PFSK-1 (cell line): ENCODE measurements around the gene POU6F2.

Source experiments
- FOXP2 ChIP-seq: optimal IDR thresholded peaks from 2 replicates; pipeline ENCODE3; 2011; ENCODE audit warnings: borderline replicate concordance, control low read depth, inconsistent platforms; ENCODE audit not compliant: insufficient read depth; ENCODE audit errors: extremely low read length, extremely low read depth
- POLR2AphosphoS5 ChIP-seq: IDR thresholded peaks from 2 replicates; pipeline ENCODE4 v1.6.1; 2012; ENCODE audit warnings: low read depth, mild to moderate bottlenecking, control low read depth, low read length, moderate library complexity
- SIN3A ChIP-seq: IDR thresholded peaks from 2 replicates; pipeline ENCODE4 v1.6.1; 2012; ENCODE audit warnings: mild to moderate bottlenecking, low read length, moderate library complexity, borderline replicate concordance; ENCODE audit not compliant: insufficient read depth
- TAF1 ChIP-seq: IDR thresholded peaks from 2 replicates; pipeline ENCODE4 v1.6.1; 2012; ENCODE audit warnings: low read length, control low read depth, borderline replicate concordance; ENCODE audit not compliant: insufficient read depth
- TF ChIP-seq, protein P1 (sequence below), 2 experiments: IDR thresholded peaks; 2 replicates each; pipeline versions ENCODE4 v1.6.1 to v1.8.0; 2011 to 2012; ENCODE audit warnings: low read depth in 2 of 2, low read length in 2 of 2, control low read depth in 1 of 2, inconsistent platforms in 1 of 2, mild to moderate bottlenecking in 1 of 2, moderate library complexity in 1 of 2; ENCODE audit not compliant: insufficient read depth in 1 of 2

DNA sequence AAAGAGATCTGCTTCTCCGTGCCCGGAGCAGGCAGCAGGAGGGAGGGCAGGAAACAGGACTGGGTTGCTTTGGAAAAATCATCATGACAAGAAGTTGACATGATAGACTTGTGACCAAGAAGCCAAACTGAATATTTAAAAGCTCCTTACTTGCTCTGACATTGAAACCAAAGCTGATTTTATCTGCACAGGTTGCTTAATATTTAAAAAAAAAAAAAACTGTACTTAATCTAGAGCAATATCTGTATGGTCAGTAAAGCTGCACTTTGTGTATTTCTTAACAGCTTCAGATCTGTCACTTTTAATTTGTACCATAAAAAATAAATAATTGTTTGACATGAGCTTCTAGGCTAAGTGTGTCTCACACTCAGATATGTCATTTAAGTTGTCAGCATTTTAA lies 490.6 kb downstream of the POU6F2 start:
- TF ChIP-seq POLR2AphosphoS5 (no peak), TAF1 (no peak), SIN3A (no peak), FOXP2 (no peak)
- TF ChIP-seq, protein P1, sequence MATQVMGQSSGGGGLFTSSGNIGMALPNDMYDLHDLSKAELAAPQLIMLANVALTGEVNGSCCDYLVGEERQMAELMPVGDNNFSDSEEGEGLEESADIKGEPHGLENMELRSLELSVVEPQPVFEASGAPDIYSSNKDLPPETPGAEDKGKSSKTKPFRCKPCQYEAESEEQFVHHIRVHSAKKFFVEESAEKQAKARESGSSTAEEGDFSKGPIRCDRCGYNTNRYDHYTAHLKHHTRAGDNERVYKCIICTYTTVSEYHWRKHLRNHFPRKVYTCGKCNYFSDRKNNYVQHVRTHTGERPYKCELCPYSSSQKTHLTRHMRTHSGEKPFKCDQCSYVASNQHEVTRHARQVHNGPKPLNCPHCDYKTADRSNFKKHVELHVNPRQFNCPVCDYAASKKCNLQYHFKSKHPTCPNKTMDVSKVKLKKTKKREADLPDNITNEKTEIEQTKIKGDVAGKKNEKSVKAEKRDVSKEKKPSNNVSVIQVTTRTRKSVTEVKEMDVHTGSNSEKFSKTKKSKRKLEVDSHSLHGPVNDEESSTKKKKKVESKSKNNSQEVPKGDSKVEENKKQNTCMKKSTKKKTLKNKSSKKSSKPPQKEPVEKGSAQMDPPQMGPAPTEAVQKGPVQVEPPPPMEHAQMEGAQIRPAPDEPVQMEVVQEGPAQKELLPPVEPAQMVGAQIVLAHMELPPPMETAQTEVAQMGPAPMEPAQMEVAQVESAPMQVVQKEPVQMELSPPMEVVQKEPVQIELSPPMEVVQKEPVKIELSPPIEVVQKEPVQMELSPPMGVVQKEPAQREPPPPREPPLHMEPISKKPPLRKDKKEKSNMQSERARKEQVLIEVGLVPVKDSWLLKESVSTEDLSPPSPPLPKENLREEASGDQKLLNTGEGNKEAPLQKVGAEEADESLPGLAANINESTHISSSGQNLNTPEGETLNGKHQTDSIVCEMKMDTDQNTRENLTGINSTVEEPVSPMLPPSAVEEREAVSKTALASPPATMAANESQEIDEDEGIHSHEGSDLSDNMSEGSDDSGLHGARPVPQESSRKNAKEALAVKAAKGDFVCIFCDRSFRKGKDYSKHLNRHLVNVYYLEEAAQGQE (IDR thresholded peaks at IDR 0.05; ENCODE audit: insufficient read depth in 1 of 2, low read depth in 2 of 2, low read length in 2 of 2), result no peak
